Measurements from ENCODE around the gene GRM3.

- TF ChIP-seq CBX5 (IDR thresholded peaks at IDR 0.05; ENCODE audit: low read depth, low read length) (no peak), CTCF (IDR thresholded peaks at IDR 0.05; ENCODE audit: control extremely low read depth in 1 of 3, insufficient read depth in 1 of 3, low read depth in 1 of 3, low read length in 3 of 3) (no peak), POLR2A (IDR thresholded peaks at IDR 0.05; ENCODE audit: control extremely low read depth in 1 of 2, low read depth in 2 of 2, low read length in 2 of 2) (no peak), SIN3A (conservative IDR thresholded peaks at IDR 0.05 in 1 of 2, IDR thresholded peaks at IDR 0.05 in 1 of 2; ENCODE audit: low read depth in 1 of 2, low read length in 2 of 2) (no peak), JUND (IDR thresholded peaks at IDR 0.05; ENCODE audit: low read length) (no peak), CHD1 (IDR thresholded peaks at IDR 0.05; ENCODE audit: low read depth, low read length) (no peak), EGR1 (IDR thresholded peaks at IDR 0.05; ENCODE audit: borderline replicate concordance, low read depth, low read length) (no peak), EZH2 (IDR thresholded peaks at IDR 0.05; ENCODE audit: low read depth, low read length, severe bottlenecking) (no peak), FOSL1 (IDR thresholded peaks at IDR 0.05; ENCODE audit: insufficient read depth, low read depth, low read length) (no peak), CBX8 (IDR thresholded peaks at IDR 0.05; ENCODE audit: borderline replicate concordance, low read depth, low read length) (no peak), POLR2AphosphoS5 (IDR thresholded peaks at IDR 0.05; ENCODE audit: low read depth, low read length) (no peak)
- TF ChIP-seq, protein P1, sequence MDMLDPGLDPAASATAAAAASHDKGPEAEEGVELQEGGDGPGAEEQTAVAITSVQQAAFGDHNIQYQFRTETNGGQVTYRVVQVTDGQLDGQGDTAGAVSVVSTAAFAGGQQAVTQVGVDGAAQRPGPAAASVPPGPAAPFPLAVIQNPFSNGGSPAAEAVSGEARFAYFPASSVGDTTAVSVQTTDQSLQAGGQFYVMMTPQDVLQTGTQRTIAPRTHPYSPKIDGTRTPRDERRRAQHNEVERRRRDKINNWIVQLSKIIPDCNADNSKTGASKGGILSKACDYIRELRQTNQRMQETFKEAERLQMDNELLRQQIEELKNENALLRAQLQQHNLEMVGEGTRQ (IDR thresholded peaks at IDR 0.05; ENCODE audit: low read length): no peak
These were observed 22.0 kb downstream of the GRM3 start for GRCh38 chr7:86665669-86666068.

All from H1 (cell line).